GM06990 (cell line): Measurements from ENCODE around the gene ASXL2.

Experiments used
- DNase-seq: peaks from one replicate; pipeline ENCODE4 v3.0.0-alpha.2; 2011; ENCODE audit not compliant: insufficient read length; ENCODE audit errors: extremely low read depth
- H3K27me3 ChIP-seq: replicated peaks from 2 replicates; pipeline ENCODE4 v1.6.0; 2011; ENCODE audit warnings: low read length; ENCODE audit not compliant: control insufficient read depth, insufficient read depth
- H3K36me3 ChIP-seq: 2 replicates; pipeline ENCODE4 v1.5.1; 2011; ENCODE audit warnings: low read length; ENCODE audit not compliant: control insufficient read depth, insufficient read depth
- H3K4me3 ChIP-seq: replicated peaks from 2 replicates; pipeline ENCODE4 v1.5.1; 2011; ENCODE audit warnings: low read depth, mild to moderate bottlenecking, control low read depth, low read length
- CTCF ChIP-seq: IDR thresholded peaks from 2 replicates; pipeline ENCODE4 v1.5.1; 2011; ENCODE audit warnings: low read length, control low read depth, mild to moderate bottlenecking, inconsistent platforms; ENCODE audit not compliant: insufficient read depth, poor library complexity, severe bottlenecking

The ASXL2 gene

GRCh38 chr2:25701801-25702200, 176.5 kb downstream of the ASXL2 start:
- H3K27me3 ChIP-seq = no peaks in the 10 kb centered on the region
- H3K4me3 ChIP-seq = no peak overlapping the region
- TF ChIP-seq CTCF = no peak
- DNase-seq = no peak
- H3K36me3 ChIP-seq = no peaks in the 10 kb centered on the region

- DNase-seq = no peak
- H3K4me3 ChIP-seq = no peak overlapping the region
- no peaks in the 10 kb centered on the region for H3K27me3 ChIP-seq
- H3K36me3 ChIP-seq = no peaks in the 10 kb centered on the region
- peak; percentile 76 for TF ChIP-seq CTCF
Measured at GRCh38 chr2:25700221-25700660, 178.0 kb downstream of the ASXL2 start.

- Histone ChIP-seq H3K36me3 (no peaks in the 10 kb centered on the region), H3K27me3 (no peaks in the 10 kb centered on the region), H3K4me3 (no peak overlapping the region)
- DNase-seq = no peak
- TF ChIP-seq CTCF = no peak
Measured at GRCh38 chr2:25699216-25699615, 179.1 kb downstream of the ASXL2 start.

GRCh38 chr2:25698752-25699151, 179.5 kb downstream of the ASXL2 start:
- no peak for DNase-seq
- Histone ChIP-seq H3K27me3 (no peaks in the 10 kb centered on the region), H3K36me3 (no peaks in the 10 kb centered on the region), H3K4me3 (no peak overlapping the region)
- no peak for TF ChIP-seq CTCF

GRCh38 chr2:25697559-25698341, 180.5 kb downstream of the ASXL2 start:
- no peak overlapping the region for H3K4me3 ChIP-seq
- no peaks in the 10 kb centered on the region for H3K36me3 ChIP-seq
- no peak for TF ChIP-seq CTCF
- H3K27me3 ChIP-seq = no peaks in the 10 kb centered on the region
- no peak for DNase-seq
